Measurements from ENCODE around the gene OSR1.

Gene OSR1

DNA sequence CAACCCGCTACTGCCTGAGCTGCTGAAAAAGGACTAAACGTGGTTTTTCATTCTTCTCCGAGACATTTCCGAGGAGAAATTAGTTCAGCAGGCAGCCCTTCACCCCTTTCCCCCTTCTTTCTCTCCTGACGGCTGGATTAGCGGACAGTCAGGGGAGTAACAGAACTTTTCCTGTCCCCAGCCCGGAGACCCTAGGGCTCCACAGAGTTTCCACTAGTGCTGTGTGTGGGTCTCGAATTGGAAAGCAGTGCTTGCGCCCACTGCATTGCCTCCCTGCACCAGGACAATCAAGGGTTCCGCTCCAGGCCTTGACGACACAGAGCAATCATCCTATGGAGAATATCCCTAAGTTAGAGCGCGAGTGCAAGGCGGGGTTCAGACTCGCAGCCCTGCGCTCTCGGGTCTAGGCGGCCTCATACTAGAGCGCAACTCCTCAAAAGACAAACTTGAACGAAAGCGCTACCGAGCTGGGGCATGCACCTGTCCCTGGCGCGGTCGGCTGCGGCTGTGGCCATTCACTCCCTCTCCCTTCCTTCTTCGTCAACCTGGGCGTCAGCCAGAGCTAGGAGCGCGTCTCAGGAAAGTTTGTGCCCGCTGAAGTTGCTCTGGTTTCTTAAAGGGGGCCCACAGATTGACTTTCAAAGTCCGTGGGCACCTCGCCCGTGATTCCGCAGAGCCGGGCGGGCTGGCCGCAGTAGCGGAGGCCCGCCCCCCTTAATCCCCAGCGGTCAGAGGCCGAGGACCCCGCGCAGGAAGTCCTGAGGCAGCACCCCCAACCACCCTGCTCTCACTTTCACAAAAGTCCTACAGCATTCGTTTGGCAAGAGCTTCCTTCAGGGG lies 801 bp downstream of the OSR1 start:
- peak; percentile 23 for DNase-seq

DNA sequence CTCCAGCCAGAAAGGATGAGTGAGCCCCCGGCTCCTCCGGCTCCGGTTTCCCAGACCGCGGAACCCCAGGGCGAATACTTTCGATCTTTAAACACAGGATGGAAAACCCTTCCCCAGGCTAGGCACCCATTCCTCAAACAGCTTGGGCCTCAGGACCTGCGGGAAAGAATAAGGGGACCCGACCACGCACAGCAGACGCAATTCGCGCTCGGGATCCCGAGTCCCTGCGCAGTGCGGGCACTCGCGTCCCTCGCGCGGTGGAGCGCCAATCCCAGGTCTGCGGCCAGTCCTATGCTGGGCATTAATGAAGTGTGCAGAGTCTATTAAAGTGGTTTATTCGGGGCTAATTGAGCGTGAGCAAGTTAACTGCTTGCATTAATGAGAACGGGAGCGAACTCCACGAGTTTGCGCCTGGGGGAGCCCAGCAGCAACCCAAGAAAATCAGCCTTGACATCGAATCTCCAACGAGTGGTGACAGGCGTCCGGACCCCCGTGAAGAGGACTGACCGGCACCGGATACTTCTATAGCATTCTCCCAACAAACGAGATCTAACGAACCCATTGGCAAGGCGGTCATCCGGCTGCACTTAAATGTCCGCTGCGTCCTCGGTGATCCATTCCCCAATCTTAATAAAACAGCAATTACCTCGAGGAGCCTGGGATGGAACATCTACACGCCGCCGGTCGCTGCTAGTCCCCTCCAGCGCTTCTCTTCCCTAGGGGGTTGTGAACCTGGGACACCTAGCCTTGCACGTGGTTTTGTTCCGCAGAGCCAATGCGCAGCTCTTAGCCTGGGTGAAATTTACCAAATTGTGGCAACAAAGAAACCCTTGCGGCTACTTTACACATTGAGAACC lies 1.6 kb downstream of the OSR1 start:
- no peak for DNase-seq

DNA sequence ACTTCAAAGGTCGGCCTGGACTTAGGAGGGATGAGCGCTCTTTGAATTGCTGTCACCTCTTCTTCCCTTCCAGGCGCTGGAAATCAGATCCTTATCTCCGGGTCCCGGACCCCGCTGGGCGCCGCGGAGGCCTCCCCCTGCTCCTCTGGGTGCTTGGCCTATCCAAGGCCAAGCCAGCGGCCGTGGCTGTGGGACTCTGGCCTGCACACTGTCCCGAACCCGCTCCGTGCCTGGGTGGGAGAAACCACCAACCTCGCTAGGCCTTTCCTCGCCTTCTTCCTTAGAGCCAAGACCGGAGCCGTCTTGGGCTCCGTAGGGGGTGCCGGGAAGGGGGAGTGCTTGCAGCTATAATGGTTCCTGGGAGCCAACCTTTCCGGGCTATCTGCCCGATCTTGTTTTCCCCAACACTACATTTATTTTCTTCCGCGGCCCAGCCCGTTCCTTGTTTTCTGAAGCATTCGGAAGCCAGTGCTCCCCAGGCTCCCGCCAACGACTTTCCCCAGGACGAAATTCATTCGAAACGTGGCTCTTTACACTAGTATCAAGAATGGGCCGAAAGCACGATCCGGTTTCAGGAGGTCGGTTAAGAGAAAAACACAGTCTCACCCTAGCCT lies 2.4 kb downstream of the OSR1 start:
- DNase-seq, result no peak

DNA sequence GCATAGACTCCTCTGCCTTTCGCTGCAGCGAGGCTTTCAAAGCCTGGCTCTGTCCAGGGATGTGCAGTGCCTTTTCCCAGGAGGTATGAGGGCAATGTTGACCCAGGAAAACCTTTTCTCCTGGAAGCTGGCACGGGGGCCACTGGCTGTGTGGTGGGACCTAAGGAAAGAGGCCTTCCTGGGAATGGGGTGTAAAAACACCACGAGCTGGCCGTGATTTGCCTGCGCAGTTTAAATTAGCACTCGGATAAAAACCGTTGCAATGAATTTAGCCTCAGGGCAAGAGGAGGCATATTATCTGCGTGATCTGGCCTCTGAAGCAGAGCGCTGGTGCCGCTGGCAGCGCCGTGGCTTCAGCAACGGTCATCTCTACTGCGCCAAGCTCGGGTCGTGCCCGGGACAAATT lies 3.0 kb downstream of the OSR1 start:
- no peak for DNase-seq

DNA sequence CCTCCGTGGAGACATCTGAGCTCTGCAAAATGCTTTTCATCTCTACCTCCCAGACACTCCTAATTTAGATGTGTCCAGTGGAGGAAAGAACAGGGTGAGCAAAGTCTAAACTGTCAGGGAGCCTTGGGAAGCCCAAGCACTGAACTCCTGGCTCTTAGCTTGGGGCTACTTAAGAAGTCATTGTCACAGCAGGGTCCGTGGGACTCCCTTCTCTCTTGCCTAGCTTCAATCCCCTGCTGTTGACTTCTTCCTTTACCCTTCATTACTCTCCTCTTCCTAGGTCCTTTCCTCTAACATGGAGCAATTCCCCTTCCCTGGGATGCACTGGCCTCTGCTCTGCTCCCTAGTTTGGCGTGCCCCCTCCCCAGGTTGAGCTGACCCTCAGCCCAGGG lies 3.4 kb downstream of the OSR1 start:
- DNase-seq, result no peak

DNA sequence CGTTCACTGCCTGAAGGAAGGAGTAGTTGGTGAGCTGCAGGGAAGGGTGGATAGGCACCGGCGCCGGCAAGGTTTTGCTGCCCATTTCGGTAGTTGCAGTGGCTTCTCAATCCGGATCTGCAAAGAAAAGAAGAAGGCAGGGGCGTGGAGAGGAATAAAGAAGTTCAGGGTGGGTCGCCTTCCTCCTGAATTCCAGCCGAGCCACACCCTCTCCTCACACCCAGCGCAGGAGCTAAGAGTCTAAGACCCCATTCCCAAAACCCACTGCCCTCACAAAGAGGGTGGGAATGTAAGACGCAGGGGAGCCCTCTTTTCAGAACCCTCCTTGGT lies 4.7 kb downstream of the OSR1 start:
- no peak for DNase-seq

DNA sequence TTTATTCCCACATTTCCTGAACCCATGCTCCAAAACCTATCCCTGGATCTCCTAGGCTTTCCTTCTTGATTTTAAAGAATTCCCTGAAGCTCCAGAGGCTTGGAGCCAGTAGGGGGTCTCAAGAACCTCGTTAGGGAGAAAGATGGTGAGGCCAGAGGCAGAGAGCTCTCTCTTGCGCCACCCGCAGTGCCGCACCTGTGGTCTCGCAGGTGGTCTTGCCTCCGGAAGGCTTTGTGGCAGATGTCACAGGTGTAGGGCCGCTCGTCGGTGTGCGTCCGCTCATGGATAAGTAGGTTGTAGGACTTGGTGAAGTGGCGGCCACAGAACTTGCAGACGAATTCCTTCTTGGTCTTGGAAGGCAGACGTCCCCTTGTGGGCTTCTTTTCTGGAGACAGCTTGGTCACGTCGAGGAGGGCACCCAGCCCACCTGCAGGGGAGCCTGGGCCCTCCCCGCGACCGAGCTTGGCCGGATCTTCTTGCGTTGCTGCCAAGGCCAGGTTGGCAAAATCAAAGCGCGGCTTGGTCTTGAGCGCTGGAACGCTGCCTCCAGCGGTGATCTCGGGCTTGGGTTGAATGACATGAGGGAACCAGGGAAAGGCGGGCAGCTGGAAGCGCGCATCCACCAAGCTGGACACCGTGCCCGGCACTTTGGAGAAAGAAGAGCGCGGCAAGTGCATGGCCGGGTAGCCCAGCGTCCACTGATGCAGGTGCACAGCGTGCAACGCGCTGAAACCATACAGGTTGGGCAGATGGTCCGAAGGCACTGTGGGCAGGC lies 5.3 kb downstream of the OSR1 start:
- no peak for DNase-seq

DNA sequence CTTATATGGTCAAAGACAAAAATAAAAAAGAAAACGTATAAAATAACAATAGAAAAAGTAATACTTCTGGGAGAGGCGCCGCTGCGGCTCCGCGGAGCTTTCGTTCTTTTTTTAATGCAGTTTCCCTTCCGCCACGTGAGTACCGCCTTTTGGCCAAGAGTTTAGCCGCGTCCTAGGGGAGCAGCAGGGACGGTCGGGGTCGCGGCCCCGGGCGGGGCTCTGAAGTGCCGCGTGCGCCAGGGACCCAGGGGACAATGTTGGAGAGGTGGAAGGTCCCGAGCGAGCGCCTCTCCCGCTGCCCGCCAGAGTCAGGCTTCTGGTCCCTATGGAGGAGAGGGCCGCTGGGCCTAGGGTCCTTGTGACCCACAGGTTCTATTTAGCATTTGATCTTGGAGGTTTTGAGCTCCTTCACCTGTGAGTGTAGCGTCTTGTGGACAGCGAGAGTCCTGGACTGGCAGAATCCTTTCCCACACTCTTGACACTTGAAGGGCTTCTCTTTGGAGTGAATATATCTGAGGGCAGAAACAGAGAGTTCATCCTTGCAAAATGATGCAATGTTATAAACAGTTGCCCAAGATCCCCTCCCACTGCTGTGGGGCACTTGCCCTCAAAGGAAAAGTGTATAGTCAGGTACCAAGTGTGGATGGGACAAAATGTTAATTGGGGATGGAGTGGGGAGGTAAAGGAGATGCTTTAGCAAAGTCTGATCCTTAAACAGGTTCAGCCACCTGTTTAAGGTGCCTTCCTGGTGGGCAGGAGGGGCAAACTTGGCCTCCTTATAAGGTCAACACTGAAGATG lies 6.3 kb downstream of the OSR1 start:
- DNase-seq, result no peak

DNA sequence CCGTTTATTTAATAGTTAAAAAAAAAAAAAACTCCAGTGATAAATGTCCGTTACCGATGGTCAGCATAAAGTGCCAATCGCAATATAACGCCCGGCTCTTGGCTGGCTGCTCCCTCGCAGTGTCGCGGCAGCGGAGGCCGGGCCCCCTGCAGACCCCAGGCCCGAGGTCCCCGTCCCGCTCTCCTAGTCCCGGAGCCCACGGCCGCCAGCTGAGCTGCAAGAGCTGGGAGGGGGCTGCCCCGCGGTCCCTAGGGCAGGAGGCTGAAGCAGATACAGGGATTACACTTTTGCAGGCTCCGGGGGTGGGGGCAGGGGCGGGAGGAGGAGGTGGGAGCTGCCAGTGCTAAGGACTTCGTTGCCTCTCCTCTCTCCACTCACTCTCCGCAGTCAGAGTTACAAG lies 6.9 kb downstream of the OSR1 start:
- no peak for DNase-seq

DNA sequence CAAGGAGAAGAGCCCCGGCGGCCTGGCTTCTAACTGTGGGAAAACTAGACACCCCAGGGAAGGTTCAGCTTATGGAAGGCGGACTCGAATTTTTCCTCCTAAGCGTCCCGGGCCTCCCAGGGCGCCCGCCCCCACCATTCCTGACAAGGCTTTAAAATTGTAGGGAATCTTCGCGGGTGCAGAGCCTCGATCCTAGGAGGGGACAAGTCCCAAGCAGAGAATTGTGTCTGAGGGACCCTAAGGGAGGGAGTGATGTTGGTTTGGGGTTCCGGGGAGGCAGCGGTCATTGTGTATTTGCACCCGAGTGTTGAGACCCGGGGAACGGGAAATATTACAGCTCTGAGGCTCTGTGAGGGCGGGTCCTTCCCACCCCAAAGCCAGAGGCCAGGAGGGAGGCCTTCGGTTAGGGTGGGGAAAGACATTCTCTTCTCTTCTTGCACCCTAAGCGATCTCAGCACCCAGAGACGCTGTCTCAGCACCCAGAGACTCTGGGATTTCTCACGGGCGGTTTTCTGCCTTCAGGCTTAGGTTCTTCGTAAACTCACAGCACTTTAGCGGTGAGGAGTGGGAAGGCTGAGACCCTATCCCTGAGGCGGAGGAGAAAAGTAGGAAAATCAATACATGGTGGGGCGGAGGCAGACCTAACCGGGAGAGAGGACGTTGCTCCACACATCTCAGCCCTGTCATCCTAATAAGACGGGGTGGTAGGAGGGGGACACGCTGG lies 7.6 kb downstream of the OSR1 start:
- no peak for DNase-seq

DNA sequence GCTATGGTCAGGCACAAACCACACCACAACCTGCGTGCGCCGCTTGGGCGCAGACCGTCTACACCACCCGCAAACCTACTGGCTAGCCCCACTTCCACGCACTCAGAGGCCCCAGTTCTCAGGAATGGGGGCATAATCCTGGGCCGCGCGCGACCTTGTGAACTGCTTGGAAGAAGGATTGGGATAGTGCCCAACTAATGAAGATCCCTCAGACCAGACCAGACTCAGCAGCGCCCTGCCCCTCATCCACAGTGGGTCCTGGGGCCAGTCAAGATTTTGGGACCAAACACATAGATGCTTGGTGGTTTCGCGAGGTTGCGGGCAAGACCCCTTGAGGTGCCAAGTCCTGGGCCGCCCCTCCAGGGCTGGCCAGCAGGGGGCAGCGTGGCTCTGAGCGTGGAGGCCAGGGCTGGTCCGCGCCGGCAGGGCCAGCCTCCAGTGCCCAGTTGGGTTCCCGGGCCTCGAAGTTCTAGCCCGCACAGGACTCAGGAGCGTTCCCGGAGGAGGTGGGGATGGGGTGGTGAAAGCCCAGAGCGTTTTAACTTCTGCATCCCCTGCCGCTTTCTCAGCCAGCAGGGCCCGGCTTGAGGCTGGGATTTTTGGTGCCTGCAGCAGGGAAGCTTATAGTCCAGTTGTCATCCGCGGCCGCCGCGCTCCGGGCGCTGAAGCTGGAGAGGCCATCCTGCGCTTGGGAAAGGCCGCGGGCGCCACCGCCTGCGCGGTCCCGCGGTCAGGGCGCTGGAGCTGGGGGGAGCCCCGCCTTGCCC lies 8.3 kb downstream of the OSR1 start:
- no peak for DNase-seq

DNA sequence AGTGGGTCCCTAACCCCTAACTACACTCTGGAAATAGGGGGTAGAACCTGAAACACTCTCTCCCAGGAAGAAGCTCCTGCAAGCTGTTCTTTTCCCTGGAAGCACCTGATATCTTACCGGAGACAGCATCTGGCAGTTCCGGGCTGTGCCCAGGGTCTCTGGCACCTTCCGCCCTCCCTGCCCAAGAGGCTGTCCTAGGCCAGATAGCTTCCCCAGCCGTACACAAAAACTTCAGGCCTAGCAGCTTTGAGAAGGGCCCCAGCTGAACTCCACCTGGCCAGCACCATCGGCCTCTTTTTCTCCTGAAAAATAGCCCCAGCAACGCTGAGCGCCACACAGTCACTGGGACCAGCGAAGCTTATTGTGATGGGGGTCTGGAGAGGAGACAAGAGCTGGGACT lies 9.7 kb downstream of the OSR1 start:
- DNase-seq, result no peak

DNA sequence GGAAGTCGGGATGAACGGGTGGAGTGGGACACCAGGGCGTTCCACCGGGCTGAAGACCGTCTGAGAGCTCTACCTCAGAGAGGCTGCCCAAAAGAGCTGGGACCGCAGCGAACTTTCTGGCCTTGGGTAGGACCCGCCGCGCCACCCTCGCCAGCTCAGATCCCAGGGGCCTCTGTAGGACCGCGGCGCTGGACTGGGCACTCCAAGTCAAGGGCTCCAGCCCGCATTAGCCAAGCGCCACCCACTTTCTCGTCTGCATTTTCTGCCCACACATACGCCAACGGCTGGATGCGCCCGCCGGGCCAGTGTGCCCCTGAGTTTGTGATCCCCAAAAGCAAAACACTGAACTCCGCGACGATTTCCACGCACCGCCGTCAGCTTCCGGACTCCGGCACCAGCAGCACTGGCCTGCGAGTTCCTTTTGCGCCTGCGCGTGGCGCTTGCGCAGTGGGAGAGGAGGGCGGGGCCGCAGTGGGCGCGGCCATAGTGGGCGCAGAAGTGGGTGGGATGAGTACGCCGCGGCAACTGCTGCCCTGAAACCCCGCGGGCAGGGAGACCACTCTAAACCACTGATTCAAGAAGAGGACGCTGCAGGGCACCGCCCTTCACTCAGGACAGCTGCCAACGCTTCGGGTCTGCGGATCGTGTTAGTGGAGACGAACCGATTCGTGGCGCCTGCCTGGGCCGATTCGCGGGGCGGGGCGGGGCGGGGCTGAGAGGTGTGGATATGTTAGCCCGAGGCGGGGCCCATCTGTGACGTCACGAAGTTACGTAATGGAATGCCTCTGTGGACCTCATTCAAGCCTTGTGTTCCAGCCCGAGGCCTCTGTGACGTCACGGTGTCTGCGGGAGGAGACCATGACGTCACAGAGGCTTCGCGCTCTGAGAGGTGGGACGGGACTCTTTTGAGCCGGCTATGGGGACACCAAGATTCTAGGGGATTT lies 10.5 kb downstream of the OSR1 start:
- DNase-seq, result peak; percentile 64

DNA sequence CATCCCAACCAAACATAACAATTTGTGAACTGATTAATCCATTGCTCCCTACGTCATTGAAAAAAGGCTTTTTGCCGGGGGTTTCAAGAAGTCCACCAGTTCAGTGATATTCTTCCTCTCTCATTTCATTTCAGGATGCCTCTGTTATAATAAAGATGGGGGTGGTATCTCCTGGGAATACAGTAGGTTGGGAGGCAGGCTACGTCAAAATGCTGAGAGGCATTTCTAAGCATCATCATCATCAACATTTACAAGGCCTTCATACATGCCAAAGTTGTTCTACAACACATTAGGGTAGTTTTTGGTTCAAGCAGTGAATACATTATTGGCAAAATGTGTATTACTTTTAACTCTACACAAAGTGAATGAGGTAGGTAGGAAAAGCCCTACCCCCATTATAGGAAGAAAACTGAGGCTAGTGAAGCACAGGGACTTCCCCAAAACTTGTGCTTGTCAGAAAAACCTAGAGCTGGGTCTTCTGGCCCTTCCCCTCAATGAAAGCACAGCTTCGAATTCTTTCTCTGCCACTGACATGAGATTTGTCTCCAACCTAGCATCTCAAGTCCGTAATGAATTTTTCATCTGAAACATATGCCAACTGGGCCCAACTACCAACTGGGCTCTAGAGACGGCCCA lies 11.3 kb downstream of the OSR1 start:
- no peak for DNase-seq

DNA sequence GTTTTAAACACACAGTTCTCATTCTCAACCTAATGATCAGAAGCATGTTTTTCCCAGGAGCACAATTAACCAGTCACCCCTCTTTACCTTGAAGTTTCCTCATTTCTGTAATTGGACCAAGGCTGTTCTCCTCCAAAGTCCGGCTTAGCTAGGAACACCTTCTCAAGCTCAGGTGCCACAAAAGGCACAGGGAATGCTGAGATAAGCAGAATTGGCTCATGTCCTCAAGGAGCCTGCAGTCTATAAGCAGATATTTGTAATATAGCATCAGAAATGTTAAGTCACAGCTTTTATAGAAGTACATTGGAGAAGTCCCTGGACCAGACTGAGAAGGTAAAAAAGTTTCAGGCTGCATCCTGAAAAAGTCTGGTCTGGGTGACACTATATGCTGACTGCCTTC lies 20.7 kb downstream of the OSR1 start:
- DNase-seq, result no peak

DNA sequence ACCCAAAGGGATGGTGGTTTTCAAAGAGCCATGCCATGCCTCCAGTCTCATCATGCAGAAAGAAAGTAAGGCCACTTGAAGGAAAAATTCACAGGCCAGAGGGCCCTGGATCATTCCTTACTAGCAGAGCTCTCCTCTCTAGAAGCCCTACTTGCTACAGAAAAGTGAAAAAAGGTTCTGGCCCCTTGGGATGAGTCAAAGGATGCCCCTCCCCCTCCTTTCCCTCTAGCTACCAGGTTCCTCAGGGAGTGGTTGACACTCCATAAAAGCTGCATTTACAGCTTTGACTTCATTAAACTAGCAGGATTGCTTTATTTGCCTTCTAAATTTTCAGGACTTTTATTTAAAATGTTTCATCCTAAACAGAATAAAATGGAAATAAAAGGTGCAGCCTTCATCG lies 21.2 kb downstream of the OSR1 start:
- DNase-seq, result no peak

DNA sequence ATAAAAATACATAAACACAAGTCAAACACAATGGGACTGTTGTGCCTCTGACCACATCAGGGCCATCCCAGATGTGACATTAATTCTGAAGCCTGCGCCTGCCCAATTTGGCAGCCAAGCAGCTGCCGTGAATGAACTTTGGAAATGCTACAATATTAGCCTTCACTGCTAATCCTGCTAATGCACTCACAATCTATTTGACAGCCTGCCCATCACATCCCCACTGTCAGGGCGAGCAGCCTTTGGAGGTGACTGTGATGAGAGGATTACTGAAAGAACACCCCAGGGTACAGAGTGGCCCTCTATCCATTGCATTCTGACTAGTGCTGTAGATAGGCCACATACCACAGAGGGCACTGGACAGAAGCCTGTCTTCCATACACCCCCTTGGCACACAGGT lies 21.6 kb downstream of the OSR1 start:
- DNase-seq, result no peak

DNA sequence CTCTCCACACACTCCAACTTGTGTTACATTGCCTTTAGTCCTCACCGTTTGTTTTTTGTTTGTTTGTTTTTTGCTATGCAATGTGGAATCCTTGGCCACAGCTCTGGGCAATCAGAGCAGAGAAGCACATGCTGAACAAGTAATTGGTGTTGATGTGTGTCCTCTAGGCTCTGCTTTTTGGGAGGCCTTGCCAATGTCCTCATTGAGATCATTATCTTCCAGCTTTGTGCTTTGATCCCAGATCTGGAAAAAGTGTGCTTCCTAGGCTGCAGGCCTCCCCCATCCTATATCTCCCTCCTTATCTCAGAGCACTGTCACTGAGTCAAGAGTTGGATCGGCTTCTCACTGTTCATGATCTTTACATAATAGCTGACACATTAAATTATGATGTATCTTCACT lies 25.9 kb downstream of the OSR1 start:
- no peak for DNase-seq

DNA sequence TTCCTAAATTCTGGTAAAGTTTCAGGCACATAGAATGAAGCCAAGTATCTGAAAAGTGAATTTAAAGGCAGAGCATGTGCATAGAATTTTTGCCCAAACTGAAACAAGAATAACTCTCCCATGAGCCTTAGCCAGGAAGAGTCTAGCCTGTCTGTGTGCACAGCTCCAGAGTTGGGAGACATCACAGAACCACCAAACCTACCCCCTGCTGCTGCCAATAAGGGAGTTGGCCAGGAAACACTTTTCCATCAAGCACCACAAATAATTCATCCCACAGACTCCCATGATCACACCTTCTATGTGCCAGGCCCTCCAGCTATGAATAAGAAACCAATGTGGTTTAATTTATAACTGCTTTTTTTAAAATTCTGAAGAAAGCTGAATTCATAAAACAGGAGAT lies 27.0 kb downstream of the OSR1 start:
- DNase-seq, result no peak

Data from NCI-H1105 (cell line).